SKM-1 (cell line): ENCODE data around the gene BAHCC1.
A peak's percentile ranks its signal among the peaks of the same experiment; 100 is the strongest.

Experiments
- DNase-seq: peaks from one replicate; lab custom pipeline; 2025; ENCODE audit not compliant: unreplicated experiment; lab: John Stamatoyannopoulos, UW

Gene BAHCC1

GRCh38 chr17:81511804-81512561 is 116.7 kb downstream of the BAHCC1 start:
- no peak for DNase-seq

- DNase-seq: peak; percentile 62
These were observed 117.5 kb downstream of the BAHCC1 start, which contains the start of gene ACTG1 for GRCh38 chr17:81512562-81513371. ACTG1 (minus strand) TSS chr17:81512799; CDS start chr17:81512354, 445 bp downstream.

GRCh38 chr17:81513372-81513752 is 118.1 kb downstream of the BAHCC1 start:
- DNase-seq: no peak

GRCh38 chr17:81513753-81514488 is 118.7 kb downstream of the BAHCC1 start:
- DNase-seq: no peak

DNA sequence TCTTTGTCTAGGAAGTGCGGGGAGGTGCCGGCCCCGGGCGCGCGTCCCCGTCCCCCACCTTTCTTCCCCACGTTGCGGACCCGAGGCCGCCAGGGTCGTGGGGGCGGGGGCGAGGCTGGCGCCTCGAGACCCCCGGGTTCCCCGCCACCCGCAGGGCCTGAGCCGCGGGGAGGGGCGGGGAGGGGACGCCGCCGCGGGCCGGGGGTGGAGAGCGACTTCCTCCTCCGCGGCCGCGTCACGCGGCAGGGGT is 119.2 kb downstream of the BAHCC1 start:
- no peak for DNase-seq

DNA sequence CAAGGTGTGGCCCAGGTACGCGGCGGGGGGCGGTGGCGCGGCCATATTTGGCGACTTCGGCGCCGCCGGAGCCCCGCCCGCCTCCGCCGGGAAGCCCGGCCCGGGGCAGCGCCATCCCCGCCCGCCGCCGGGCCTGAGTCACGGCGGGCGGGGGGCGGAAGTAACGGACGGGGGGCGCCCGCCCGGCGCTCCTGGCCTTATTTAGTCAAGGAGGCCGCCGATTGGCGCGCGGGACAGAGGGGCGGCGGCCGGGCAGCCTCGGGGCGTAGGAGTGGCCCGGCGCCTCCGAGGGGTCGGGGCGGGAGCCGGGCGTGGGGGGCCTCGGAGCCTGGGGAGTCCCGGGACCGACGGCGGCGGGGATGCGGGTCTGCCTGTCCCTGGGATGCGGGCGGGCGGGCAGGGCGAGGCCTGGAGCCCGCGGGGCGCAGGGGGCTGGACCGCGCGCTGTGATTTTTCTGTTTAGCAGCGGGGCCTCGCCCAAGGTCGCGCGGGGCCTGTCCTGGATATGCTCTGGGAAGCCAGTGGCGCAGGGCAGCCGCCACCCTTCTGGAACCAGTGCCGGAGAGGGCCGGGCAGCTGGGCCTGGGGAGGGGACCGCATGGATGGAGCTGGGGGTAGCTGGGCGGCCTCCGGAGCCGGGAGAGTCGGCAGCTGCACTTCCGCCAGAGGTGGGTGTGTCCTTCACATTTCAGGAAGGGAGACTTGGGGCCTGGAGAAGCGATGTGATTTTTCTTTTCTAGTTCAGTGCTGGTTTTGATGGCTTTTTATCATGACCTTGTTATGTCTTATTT is 119.7 kb downstream of the BAHCC1 start:
- peak; percentile 31 for DNase-seq

DNA sequence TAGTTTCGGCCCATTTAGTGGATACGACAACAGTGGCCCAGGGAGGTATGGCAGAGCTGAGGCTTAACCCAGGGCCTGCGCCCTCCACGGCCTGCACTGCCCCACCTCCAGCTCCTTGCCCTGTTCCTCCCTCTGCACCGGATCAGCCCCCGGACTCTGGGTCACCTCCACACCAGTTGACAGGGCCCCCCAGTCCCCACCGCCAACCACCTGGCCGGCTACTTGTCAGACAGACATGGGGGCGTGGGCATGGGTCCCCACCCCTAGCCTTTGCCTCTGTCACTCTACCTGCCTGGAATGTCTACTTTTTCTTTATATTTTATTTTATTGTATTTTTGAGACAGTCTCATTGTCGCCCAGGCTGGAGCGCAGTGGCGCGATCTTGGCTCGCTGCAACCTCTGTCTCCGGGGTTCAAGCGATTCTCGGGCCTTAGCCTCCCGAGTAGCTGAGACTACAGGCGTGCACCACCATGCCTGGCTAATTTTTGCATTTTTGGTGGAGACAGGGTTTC is 120.3 kb downstream of the BAHCC1 start:
- no peak for DNase-seq
